Measurements from ENCODE around the gene SIM2.

Gene SIM2

GRCh38 chr21:36773995-36774394, 75.1 kb downstream of the SIM2 start:
- no peak for DNase-seq

GRCh38 chr21:36776981-36777617, 78.2 kb downstream of the SIM2 start:
- DNase-seq: no peak

- no peak for DNase-seq
Measured at GRCh38 chr21:36780861-36781260, 81.9 kb downstream of the SIM2 start.

GRCh38 chr21:36783612-36784374, 84.9 kb downstream of the SIM2 start:
- no peak for DNase-seq

- DNase-seq: no peak
Measured at GRCh38 chr21:36784947-36785346, 86.0 kb downstream of the SIM2 start.

GRCh38 chr21:36785615-36786014, 86.7 kb downstream of the SIM2 start:
- DNase-seq: no peak

GRCh38 chr21:36786186-36786585, 87.3 kb downstream of the SIM2 start:
- no peak for DNase-seq

GRCh38 chr21:36788120-36788638, 89.3 kb downstream of the SIM2 start:
- DNase-seq: no peak

- DNase-seq: no peak
Measured at GRCh38 chr21:36790616-36791015, 91.7 kb downstream of the SIM2 start.

GRCh38 chr21:36791180-36791579, 92.3 kb downstream of the SIM2 start:
- no peak for DNase-seq

GRCh38 chr21:36791695-36792470, 93.0 kb downstream of the SIM2 start:
- no peak for DNase-seq

GRCh38 chr21:36792505-36792967, 93.6 kb downstream of the SIM2 start:
- no peak for DNase-seq

- no peak for DNase-seq
Measured at GRCh38 chr21:36796070-36796469, 97.2 kb downstream of the SIM2 start.

GRCh38 chr21:36798491-36798890, 99.6 kb downstream of the SIM2 start:
- no peak for DNase-seq
